SK-N-SH treated with all-trans-retinoic acid at 6 μM for 48 hours (cell line): ENCODE measurements around the gene CWC15.

Experiments used
- ATAC-seq: fragments of 200-7000 bp; cut with Tn5 transposase; 3 replicates; pipeline ENCODE4 v1.9.1; 2020; ENCODE audit warnings: mild to moderate bottlenecking, moderate library complexity
- ARNTL ChIP-seq: fragments of 450-650 bp; formaldehyde crosslinking; IDR thresholded peaks from 2 replicates; pipeline ENCODE4 v1.5.0; 2020; ENCODE audit warnings: low read depth, mild to moderate bottlenecking, moderate library complexity, borderline replicate concordance
- BACH2 ChIP-seq: fragments of 250-450 bp; sonication (Bioruptor Pico); IDR thresholded peaks from 2 replicates; pipeline ENCODE4 v1.9.0; 2021; ENCODE audit warnings: mild to moderate bottlenecking, borderline replicate concordance
- CREB5 ChIP-seq: fragments of 250-450 bp; sonication (Bioruptor Pico); IDR thresholded peaks from 2 replicates; pipeline ENCODE4 v1.5.1; 2020; ENCODE audit warnings: low read depth, mild to moderate bottlenecking, moderate library complexity
- CSDC2 ChIP-seq: fragments of 250-450 bp; sonication (Bioruptor Pico); IDR thresholded peaks from 2 replicates; pipeline ENCODE4 v1.5.0; 2020; ENCODE audit warnings: mild to moderate bottlenecking, moderate library complexity
- CSRNP3 ChIP-seq: fragments of 250-450 bp; sonication (Bioruptor Pico); IDR thresholded peaks from 2 replicates; pipeline ENCODE4 v1.5.1; 2021; ENCODE audit warnings: mild to moderate bottlenecking, moderate library complexity
- ESRRG ChIP-seq: fragments of 250-450 bp; sonication (Bioruptor Pico); IDR thresholded peaks from 2 replicates; pipeline ENCODE4 v1.6.1; 2021; ENCODE audit warnings: mild to moderate bottlenecking
- GLIS3 ChIP-seq: fragments of 250-450 bp; sonication (Bioruptor Pico); IDR thresholded peaks from 2 replicates; pipeline ENCODE4 v1.5.0; 2020; ENCODE audit warnings: mild to moderate bottlenecking, moderate library complexity
- ISL1 ChIP-seq: fragments of 250-450 bp; sonication (Bioruptor Pico); IDR thresholded peaks from 2 replicates; pipeline ENCODE4 v2.1.2; 2022; ENCODE audit warnings: mild to moderate bottlenecking, moderate library complexity
- OSR1 ChIP-seq: fragments of 250-450 bp; sonication (Bioruptor Pico); IDR thresholded peaks from 2 replicates; pipeline ENCODE4 v1.8.0; 2022; ENCODE audit warnings: moderate library complexity, mild to moderate bottlenecking, inconsistent platforms
- PPARA ChIP-seq: fragments of 250-450 bp; sonication (Bioruptor Pico); IDR thresholded peaks from 2 replicates; pipeline ENCODE4 v1.5.0; 2020; ENCODE audit warnings: mild to moderate bottlenecking, borderline replicate concordance
- RARB ChIP-seq: fragments of 250-450 bp; sonication (Bioruptor Pico); IDR thresholded peaks from 2 replicates; pipeline ENCODE4 v1.8.0; 2021; ENCODE audit warnings: mild to moderate bottlenecking, moderate library complexity
- SNAI2 ChIP-seq: fragments of 250-450 bp; sonication (Bioruptor Pico); IDR thresholded peaks from 2 replicates; pipeline ENCODE4 v1.5.0; 2020; ENCODE audit warnings: mild to moderate bottlenecking, moderate library complexity
- TCF4 ChIP-seq: fragments of 250-450 bp; sonication (Bioruptor Pico); IDR thresholded peaks from 2 replicates; pipeline ENCODE4 v1.8.0; 2021; ENCODE audit warnings: mild to moderate bottlenecking, moderate library complexity, borderline replicate concordance
- TOX ChIP-seq: fragments of 250-450 bp; sonication (Bioruptor Pico); IDR thresholded peaks from 2 replicates; pipeline ENCODE4 v1.8.0; 2021; ENCODE audit warnings: mild to moderate bottlenecking, moderate library complexity, borderline replicate concordance
- ZFP3 ChIP-seq: fragments of 250-450 bp; sonication (Bioruptor Pico); IDR thresholded peaks from 2 replicates; pipeline ENCODE4 v1.5.0; 2020; ENCODE audit warnings: mild to moderate bottlenecking, moderate library complexity
- ZFP30 ChIP-seq: fragments of 450-650 bp; formaldehyde crosslinking; IDR thresholded peaks from 2 replicates; pipeline ENCODE4 v1.5.0; 2022; ENCODE audit warnings: mild to moderate bottlenecking, moderate library complexity
- ZNF565 ChIP-seq: fragments of 450-650 bp; formaldehyde crosslinking; conservative IDR thresholded peaks from 2 replicates; pipeline ENCODE4 v1.5.0; 2020; ENCODE audit warnings: low read depth, mild to moderate bottlenecking, moderate library complexity
- ZNF8 ChIP-seq: fragments of 450-650 bp; formaldehyde crosslinking; IDR thresholded peaks from 2 replicates; pipeline ENCODE4 v1.5.0; 2020; ENCODE audit warnings: mild to moderate bottlenecking, moderate library complexity
- TF ChIP-seq, protein P1 (sequence below): fragments of 250-450 bp; sonication (Bioruptor Pico); IDR thresholded peaks from 2 replicates; pipeline ENCODE4 v1.8.0; 2021; ENCODE audit warnings: low read depth, mild to moderate bottlenecking, moderate library complexity, borderline replicate concordance
- TF ChIP-seq, protein P2 (sequence below): fragments of 250-450 bp; sonication (Bioruptor Pico); IDR thresholded peaks from 2 replicates; pipeline ENCODE4 v1.5.0; 2020; ENCODE audit warnings: mild to moderate bottlenecking, moderate library complexity

The CWC15 gene

GRCh38 chr11:94988748-94989147, 15.4 kb upstream of the CWC15 start:
- TF ChIP-seq TOX (CRISPR knock-in tag) (no peak), CSDC2 (CRISPR knock-in tag) (no peak), ISL1 (no peak)
- TF ChIP-seq, protein P1, sequence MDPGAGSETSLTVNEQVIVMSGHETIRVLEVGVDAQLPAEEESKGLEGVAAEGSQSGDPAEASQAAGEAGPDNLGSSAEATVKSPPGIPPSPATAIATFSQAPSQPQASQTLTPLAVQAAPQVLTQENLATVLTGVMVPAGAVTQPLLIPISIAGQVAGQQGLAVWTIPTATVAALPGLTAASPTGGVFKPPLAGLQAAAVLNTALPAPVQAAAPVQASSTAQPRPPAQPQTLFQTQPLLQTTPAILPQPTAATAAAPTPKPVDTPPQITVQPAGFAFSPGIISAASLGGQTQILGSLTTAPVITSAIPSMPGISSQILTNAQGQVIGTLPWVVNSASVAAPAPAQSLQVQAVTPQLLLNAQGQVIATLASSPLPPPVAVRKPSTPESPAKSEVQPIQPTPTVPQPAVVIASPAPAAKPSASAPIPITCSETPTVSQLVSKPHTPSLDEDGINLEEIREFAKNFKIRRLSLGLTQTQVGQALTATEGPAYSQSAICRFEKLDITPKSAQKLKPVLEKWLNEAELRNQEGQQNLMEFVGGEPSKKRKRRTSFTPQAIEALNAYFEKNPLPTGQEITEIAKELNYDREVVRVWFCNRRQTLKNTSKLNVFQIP (CRISPR knock-in tag): no peak
- TF ChIP-seq, all 23 proteins: peak for 0
- ATAC-seq: no peak

GRCh38 chr11:94987378-94987777, 14.0 kb upstream of the CWC15 start:
- no peak for ATAC-seq
- TF ChIP-seq ISL1: no peak
- no peak for TF ChIP-seq ZFP30 (CRISPR knock-in tag)
- TF ChIP-seq ARNTL (CRISPR knock-in tag): no peak
- TF ChIP-seq SNAI2 (CRISPR knock-in tag): no peak
- TF ChIP-seq, protein P2, sequence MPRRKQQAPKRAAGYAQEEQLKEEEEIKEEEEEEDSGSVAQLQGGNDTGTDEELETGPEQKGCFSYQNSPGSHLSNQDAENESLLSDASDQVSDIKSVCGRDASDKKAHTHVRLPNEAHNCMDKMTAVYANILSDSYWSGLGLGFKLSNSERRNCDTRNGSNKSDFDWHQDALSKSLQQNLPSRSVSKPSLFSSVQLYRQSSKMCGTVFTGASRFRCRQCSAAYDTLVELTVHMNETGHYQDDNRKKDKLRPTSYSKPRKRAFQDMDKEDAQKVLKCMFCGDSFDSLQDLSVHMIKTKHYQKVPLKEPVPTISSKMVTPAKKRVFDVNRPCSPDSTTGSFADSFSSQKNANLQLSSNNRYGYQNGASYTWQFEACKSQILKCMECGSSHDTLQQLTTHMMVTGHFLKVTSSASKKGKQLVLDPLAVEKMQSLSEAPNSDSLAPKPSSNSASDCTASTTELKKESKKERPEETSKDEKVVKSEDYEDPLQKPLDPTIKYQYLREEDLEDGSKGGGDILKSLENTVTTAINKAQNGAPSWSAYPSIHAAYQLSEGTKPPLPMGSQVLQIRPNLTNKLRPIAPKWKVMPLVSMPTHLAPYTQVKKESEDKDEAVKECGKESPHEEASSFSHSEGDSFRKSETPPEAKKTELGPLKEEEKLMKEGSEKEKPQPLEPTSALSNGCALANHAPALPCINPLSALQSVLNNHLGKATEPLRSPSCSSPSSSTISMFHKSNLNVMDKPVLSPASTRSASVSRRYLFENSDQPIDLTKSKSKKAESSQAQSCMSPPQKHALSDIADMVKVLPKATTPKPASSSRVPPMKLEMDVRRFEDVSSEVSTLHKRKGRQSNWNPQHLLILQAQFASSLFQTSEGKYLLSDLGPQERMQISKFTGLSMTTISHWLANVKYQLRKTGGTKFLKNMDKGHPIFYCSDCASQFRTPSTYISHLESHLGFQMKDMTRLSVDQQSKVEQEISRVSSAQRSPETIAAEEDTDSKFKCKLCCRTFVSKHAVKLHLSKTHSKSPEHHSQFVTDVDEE: no peak
- no peak for TF ChIP-seq ZNF8 (CRISPR knock-in tag)
- TF ChIP-seq CSRNP3 (CRISPR knock-in tag): no peak
- no peak for TF ChIP-seq TCF4 (CRISPR knock-in tag)
- TF ChIP-seq ZFP3 (CRISPR knock-in tag): no peak
- TF ChIP-seq PPARA (CRISPR knock-in tag): no peak
- no peak for TF ChIP-seq TOX (CRISPR knock-in tag)
- no peak for TF ChIP-seq ZNF565 (CRISPR knock-in tag)
- TF ChIP-seq ESRRG: no peak
- no peak for TF ChIP-seq BACH2 (CRISPR knock-in tag)
- no peak for TF ChIP-seq CSDC2 (CRISPR knock-in tag)
- no peak for TF ChIP-seq CREB5
- TF ChIP-seq GLIS3: no peak
- TF ChIP-seq, all 23 proteins: peak for 0

DNA sequence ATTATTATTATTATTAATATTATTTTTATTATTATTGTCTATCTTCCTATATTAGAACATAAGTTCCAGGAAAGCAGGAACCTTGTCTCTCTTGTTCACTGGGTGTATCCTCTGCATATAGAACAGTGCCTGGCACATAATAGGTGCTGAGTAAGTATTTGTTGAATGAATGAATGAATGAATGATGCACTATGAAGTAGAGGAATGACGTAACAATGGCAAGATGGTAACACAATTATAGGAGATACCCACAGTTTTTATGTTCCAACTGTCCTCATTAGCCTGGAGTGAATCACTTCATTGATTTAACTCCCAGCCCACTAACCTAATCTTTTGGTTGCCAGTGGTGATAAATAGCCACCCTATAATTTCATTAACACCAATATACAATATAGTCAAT, 2.2 kb upstream of the CWC15 start:
- no peak for TF ChIP-seq TCF4 (CRISPR knock-in tag)
- TF ChIP-seq CSDC2 (CRISPR knock-in tag): no peak
- no peak for TF ChIP-seq ZFP3 (CRISPR knock-in tag)
- no peak for TF ChIP-seq TOX (CRISPR knock-in tag)
- no peak for TF ChIP-seq ZNF8 (CRISPR knock-in tag)
- no peak for TF ChIP-seq ARNTL (CRISPR knock-in tag)
- no peak for TF ChIP-seq PPARA (CRISPR knock-in tag)
- no peak for TF ChIP-seq ZNF565 (CRISPR knock-in tag)
- TF ChIP-seq CREB5: no peak
- no peak for TF ChIP-seq RARB (CRISPR knock-in tag)
- no peak for TF ChIP-seq ISL1
- no peak for TF ChIP-seq OSR1 (CRISPR knock-in tag)
- no peak for TF ChIP-seq BACH2 (CRISPR knock-in tag)
- no peak for TF ChIP-seq CSRNP3 (CRISPR knock-in tag)
- TF ChIP-seq GLIS3: no peak
- ATAC-seq: no peak
